HAP-1 (cell line): Measurements from ENCODE around the gene GPX2.

Source experiments
- DNase-seq, 2 experiments: peaks; one replicate each; pipeline ENCODE4 v3.0.0-alpha.2; 2016 to 2020; ENCODE audit warnings: low spot score in 2 of 2
- H3K27me3 ChIP-seq: fragments of 250-450 bp; sonication (Bioruptor Pico); 2 replicates; pipeline ENCODE4 v1.5.1; 2020; ENCODE audit warnings: low read depth, mild to moderate bottlenecking, moderate library complexity
- H3K36me3 ChIP-seq: fragments of 250-450 bp; sonication (Bioruptor Pico); replicated peaks from 2 replicates; pipeline ENCODE4 v1.5.1; 2020; ENCODE audit warnings: mild to moderate bottlenecking
- H3K4me1 ChIP-seq: fragments of 250-450 bp; sonication (Bioruptor Pico); 2 replicates; pipeline ENCODE4 v1.5.1; 2020; ENCODE audit warnings: mild to moderate bottlenecking
- H3K4me3 ChIP-seq: fragments of 250-450 bp; sonication (Bioruptor Pico); 2 replicates; pipeline ENCODE4 v1.5.1; 2020; ENCODE audit warnings: mild to moderate bottlenecking, moderate library complexity
- H3K9me3 ChIP-seq: fragments of 250-450 bp; sonication (Bioruptor Pico); 2 replicates; pipeline ENCODE4 v1.5.1; 2020; ENCODE audit warnings: mild to moderate bottlenecking, moderate library complexity
- in situ Hi-C: fragments of 300-500 bp; cut with MboI; formaldehyde crosslinking; loops from 3 replicates; pipeline ENCODE4 v1.14.3; 2020; ENCODE audit warnings: low sequenced_read_pairs, inconsistent platforms, mixed read lengths

The GPX2 gene

GRCh38 chr14:64942531-64943111 is at the start of gene GPX2:
Gene GPX2 (minus strand): TSS chr14:64942745. CDS start chr14:64942726, 19 bp downstream.
- H3K27me3 ChIP-seq: no peaks in the 10 kb centered on the region
- H3K4me3 ChIP-seq: no peak within 1 kb of the TSS
- H3K9me3 ChIP-seq: no peaks in the 10 kb centered on the region
- DNase-seq: no peak
- in situ Hi-C loops: no loop called here
- H3K36me3 ChIP-seq: peaks cover 10% of the 10 kb centered on the region
- no peaks in the 10 kb centered on the region for H3K4me1 ChIP-seq

DNA sequence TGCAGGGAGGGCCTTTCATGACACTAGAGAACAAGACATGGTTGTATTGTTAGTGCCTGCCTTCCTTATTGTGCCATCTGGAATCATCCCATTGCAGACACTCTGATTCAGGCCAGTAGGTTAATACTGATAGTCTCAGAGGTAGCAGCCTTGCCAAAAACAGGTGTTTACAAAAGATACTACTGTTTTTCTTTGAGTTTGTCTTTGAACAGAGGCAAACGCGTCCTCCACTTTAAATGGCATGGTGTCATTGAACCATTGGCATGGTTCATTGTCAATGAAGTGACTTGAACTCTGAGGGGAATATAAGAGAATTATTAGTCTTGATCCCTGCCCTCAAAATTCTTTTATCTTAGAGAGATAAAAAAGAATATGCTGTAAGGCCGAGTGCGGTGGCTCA is 48.4 kb upstream of the GPX2 start:
- no peak overlapping the region for H3K4me3 ChIP-seq
- no peak for DNase-seq
- H3K4me1 ChIP-seq: peaks cover 11% of the 10 kb centered on the region
- in situ Hi-C loops: no loop called here
- H3K9me3 ChIP-seq: no peaks in the 10 kb centered on the region
- H3K36me3 ChIP-seq: no peaks in the 10 kb centered on the region
- H3K27me3 ChIP-seq: no peaks in the 10 kb centered on the region

DNA sequence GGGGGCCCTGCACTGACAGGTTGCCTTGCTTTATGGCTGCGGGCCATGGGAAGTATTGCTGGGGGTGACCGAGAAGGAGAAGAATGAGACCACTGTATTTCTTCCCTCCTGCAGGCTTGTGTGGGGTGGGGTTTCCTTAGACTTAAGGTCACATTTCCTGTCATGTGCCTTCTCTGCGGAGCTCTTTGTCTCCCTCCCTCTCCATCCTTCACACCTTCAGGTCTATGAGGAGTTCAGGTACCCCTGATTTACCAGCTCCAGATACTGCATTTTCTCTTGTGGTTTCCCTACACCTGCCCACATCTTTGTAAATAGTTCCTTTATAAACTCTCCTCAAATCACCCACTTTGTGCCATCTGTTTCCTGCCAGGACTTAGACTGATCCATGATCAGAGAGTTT is 47.8 kb upstream of the GPX2 start:
- Histone ChIP-seq H3K4me1 (peaks cover 12% of the 10 kb centered on the region), H3K36me3 (no peaks in the 10 kb centered on the region), H3K9me3 (no peaks in the 10 kb centered on the region), H3K4me3 (no peak overlapping the region), H3K27me3 (no peaks in the 10 kb centered on the region)
- no peak for DNase-seq
- in situ Hi-C loops: no loop called here

DNA sequence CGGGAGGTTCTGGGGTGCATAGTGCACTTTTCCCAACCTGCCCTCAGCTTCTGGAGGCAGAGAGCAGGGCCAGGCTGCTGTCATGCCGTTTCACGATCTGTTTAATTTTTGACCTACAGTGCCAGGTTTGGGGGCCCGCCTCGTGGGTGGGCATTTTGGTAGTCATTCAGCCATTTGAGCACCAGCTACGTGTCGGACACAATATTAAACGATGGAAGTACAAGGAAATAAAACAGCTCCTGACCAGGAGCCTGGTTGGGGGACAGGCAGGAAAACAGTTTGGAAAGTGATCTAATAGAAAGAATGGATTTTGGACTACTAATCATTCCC is 44.9 kb upstream of the GPX2 start:
- no peak for DNase-seq
- Histone ChIP-seq H3K9me3 (no peaks in the 10 kb centered on the region), H3K4me3 (peak overlapping the region; percentile 61), H3K4me1 (peaks cover 16% of the 10 kb centered on the region), H3K36me3 (no peaks in the 10 kb centered on the region), H3K27me3 (no peaks in the 10 kb centered on the region)
- in situ Hi-C loops: no loop called here

- peaks cover 11% of the 10 kb centered on the region for H3K4me1 ChIP-seq
- in situ Hi-C loops: no loop called here
- H3K27me3 ChIP-seq: no peaks in the 10 kb centered on the region
- peak within 1 kb of the TSS; percentile 61 for H3K4me3 ChIP-seq
- H3K36me3 ChIP-seq: no peaks in the 10 kb centered on the region
- peak; percentile 95 for DNase-seq
- H3K9me3 ChIP-seq: no peaks in the 10 kb centered on the region
Observed at GRCh38 chr14:64986648-64987437, 44.3 kb upstream of the GPX2 start, which contains the start of gene FNTB. Gene FNTB (plus strand): TSS chr14:64986895. CDS start chr14:64986954, 59 bp downstream.

DNA sequence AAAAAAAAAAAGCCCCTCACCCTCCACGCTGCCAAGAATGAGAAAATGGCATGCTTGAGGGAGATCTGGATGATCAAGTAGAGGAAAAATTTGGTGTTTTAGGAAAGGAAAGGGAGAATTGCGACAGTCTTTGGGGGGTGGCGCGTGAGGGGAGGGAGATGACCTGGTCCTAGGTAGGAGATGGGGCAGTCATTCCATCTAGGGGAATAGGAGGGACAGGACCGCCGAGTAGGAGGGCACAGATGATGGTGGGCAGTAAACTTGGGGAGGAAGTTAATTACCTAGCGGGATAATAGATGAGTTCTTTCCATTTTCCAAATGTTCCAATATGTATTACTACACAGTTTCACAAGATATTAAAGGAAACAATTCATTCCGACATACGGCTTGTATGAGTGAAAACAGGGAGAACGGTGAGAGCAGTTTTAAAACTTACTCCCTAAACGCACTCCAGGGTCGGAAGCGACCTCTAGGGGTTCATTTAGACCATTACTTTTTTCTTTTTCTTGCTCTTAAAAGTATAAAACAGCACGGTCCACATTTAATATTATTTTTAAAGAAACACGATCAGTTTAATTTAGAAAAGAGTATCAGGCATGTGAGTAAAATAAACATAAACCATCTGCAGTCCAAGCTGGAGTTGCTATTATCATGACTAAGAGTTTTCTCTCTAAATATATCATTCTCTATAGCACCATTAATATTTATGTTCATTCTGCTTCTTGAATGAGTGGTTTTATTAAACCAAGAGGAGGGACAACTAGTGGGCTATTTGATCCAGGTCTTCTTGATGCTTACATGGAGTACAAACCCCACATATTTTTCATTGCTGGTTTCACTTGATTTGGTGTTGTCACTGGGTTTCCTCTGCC is 41.1 kb upstream of the GPX2 start:
- H3K9me3 ChIP-seq: no peaks in the 10 kb centered on the region
- no peaks in the 10 kb centered on the region for H3K36me3 ChIP-seq
- H3K4me1 ChIP-seq: peaks cover 35% of the 10 kb centered on the region
- peak overlapping the region; percentile 12; the same call in 1 of the 2 replicates for H3K4me3 ChIP-seq
- in situ Hi-C loops: no loop called here
- no peaks in the 10 kb centered on the region for H3K27me3 ChIP-seq
- DNase-seq: peak; percentile 64 to 72

GRCh38 chr14:64979336-64980074 is 37.0 kb upstream of the GPX2 start:
- H3K9me3 ChIP-seq: no peaks in the 10 kb centered on the region
- H3K4me3 ChIP-seq: no peak overlapping the region
- H3K27me3 ChIP-seq: no peaks in the 10 kb centered on the region
- H3K4me1 ChIP-seq: peaks cover 49% of the 10 kb centered on the region
- in situ Hi-C loops: no loop called here
- H3K36me3 ChIP-seq: no peaks in the 10 kb centered on the region
- peak; percentile 57 to 59 for DNase-seq

GRCh38 chr14:64974563-64974962 is 32.0 kb upstream of the GPX2 start:
- in situ Hi-C loops: no loop called here
- H3K4me1 ChIP-seq: peaks cover 30% of the 10 kb centered on the region
- no peaks in the 10 kb centered on the region for H3K9me3 ChIP-seq
- no peaks in the 10 kb centered on the region for H3K27me3 ChIP-seq
- no peak overlapping the region for H3K4me3 ChIP-seq
- H3K36me3 ChIP-seq: no peaks in the 10 kb centered on the region
- DNase-seq: no peak

- H3K4me1 ChIP-seq: peaks cover 26% of the 10 kb centered on the region
- DNase-seq: no peak
- H3K27me3 ChIP-seq: no peaks in the 10 kb centered on the region
- H3K36me3 ChIP-seq: no peaks in the 10 kb centered on the region
- no peak overlapping the region for H3K4me3 ChIP-seq
- H3K9me3 ChIP-seq: no peaks in the 10 kb centered on the region
- in situ Hi-C loops: no loop called here
Observed at GRCh38 chr14:64973826-64974225, 31.3 kb upstream of the GPX2 start.

GRCh38 chr14:64973026-64973442 is 30.5 kb upstream of the GPX2 start:
- Histone ChIP-seq H3K4me1 (peaks cover 21% of the 10 kb centered on the region), H3K36me3 (no peaks in the 10 kb centered on the region), H3K27me3 (no peaks in the 10 kb centered on the region), H3K9me3 (no peaks in the 10 kb centered on the region), H3K4me3 (peak overlapping the region; percentile 51)
- no peak for DNase-seq
- in situ Hi-C loops: no loop called here

DNA sequence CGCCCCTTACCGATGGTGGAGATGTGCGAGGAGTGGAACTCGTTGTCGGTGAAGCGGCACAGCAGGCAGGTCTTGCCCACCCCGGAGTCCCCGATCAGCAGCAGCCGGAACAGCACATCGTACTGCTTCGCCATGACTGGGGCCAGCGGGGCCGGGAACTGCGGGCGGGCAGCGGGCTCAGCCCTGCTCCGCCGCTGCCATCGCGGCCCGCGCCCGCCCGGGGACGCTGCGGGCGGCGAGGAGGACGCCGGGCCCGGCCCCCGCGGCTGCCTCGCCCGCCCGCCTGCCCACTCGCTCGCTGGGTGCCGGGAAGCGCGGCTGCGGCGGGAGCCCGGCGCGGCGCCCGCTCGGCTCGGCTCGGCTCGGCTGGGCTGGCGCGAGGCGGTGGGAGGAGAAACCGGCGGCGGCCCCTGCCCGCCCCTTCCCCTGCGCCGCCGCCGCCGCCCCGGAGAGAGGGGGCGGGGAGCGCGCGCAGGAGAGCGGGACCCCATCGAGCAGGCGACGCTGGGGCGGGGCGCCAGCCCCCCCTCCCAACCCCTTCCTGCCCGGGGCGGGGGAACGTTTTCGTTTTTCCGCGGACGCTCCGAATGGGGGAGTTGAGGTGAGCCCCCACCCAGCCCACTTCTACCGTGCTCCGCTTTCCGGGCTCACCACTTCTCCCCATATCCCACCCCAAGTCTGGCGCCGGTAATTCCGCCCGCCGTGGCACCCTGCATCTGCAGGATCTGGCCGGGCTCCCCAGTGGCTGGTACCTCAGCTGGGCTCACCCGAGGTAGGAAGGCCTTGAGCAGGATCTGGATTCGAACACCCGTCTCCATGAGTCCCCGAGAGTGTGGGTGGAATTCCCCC is 29.6 kb upstream of the GPX2 start, which contains the start of gene RAB15:
Gene RAB15, minus strand, starts transcription at position 394 of the 849 bp plus-strand sequence. Its CDS starts 260 bp downstream, at position 134.
- Histone ChIP-seq H3K36me3 (no peaks in the 10 kb centered on the region), H3K4me3 (peak within 1 kb of the TSS; percentile 53), H3K27me3 (no peaks in the 10 kb centered on the region), H3K9me3 (no peaks in the 10 kb centered on the region), H3K4me1 (peaks cover 12% of the 10 kb centered on the region)
- DNase-seq: peak in 1 of 2 experiments; percentile 61
- in situ Hi-C loops: no loop called here

DNA sequence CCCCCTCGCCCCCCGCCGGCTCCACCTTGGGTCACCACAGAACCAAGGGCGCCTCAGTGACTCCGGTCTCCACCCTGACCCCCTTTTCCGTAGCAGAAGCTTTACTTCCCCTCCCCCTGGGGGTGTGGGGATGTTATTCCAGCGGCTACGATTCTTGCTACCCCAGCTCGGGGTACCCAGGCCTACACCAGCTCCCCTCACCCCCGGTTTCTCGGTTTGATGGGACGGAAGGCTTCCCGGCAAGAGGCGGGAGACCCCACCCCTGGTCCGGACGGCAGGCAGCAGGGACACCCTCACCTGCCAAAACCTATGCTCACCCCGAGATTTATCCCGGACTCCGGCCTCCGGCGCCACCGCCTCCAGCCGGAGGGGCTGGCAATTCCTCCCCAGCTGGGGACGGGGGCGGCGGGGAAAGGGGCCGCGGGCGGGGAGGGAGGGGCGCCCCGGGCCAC is 29.0 kb upstream of the GPX2 start:
- H3K4me1 ChIP-seq: peaks cover 7% of the 10 kb centered on the region
- DNase-seq: no peak
- no peaks in the 10 kb centered on the region for H3K27me3 ChIP-seq
- H3K4me3 ChIP-seq: peak overlapping the region; percentile 53
- H3K36me3 ChIP-seq: no peaks in the 10 kb centered on the region
- no peaks in the 10 kb centered on the region for H3K9me3 ChIP-seq
- in situ Hi-C loops: no loop called here
